ENCODE results near the gene SAC3D1.

GRCh38 chr11:65045061-65045460, 4.1 kb downstream of the SAC3D1 start:
- TF ChIP-seq CTCF (IDR thresholded peaks at IDR 0.05 in 2 of 3, conservative IDR thresholded peaks at IDR 0.05 in 1 of 3; ENCODE audit: insufficient read depth in 2 of 3, low read depth in 1 of 3, low read length in 3 of 3) (no peak; a peak in 1 of 6 replicates), POLR2A (conservative IDR thresholded peaks at IDR 0.05) (no peak), JUND (IDR thresholded peaks at IDR 0.05; ENCODE audit: borderline replicate concordance, low read depth, low read length) (no peak), JUND (tag; IDR thresholded peaks at IDR 0.05; ENCODE audit: borderline replicate concordance, low read depth, low read length) (no peak), HES1 (IDR thresholded peaks at IDR 0.05; ENCODE audit: low read depth) (no peak), PCBP2 (IDR thresholded peaks at IDR 0.05; ENCODE audit: low read depth, low read length, poor library complexity, severe bottlenecking) (no peak), CREB1 (IDR thresholded peaks at IDR 0.05) (no peak), CREB1 (CRISPR knock-in tag; IDR thresholded peaks at IDR 0.05) (no peak), CBX8 (IDR thresholded peaks at IDR 0.05; ENCODE audit: borderline replicate concordance, extremely low read depth, low read depth, low read length, poor library complexity, severe bottlenecking) (no peak), MYBL2 (IDR thresholded peaks at IDR 0.05; ENCODE audit: low read depth) (no peak), MYBL2 (CRISPR knock-in tag; IDR thresholded peaks at IDR 0.05; ENCODE audit: borderline replicate concordance) (no peak)
